ENCODE results near the gene IL22RA2.

IL22RA2 gene

DNA sequence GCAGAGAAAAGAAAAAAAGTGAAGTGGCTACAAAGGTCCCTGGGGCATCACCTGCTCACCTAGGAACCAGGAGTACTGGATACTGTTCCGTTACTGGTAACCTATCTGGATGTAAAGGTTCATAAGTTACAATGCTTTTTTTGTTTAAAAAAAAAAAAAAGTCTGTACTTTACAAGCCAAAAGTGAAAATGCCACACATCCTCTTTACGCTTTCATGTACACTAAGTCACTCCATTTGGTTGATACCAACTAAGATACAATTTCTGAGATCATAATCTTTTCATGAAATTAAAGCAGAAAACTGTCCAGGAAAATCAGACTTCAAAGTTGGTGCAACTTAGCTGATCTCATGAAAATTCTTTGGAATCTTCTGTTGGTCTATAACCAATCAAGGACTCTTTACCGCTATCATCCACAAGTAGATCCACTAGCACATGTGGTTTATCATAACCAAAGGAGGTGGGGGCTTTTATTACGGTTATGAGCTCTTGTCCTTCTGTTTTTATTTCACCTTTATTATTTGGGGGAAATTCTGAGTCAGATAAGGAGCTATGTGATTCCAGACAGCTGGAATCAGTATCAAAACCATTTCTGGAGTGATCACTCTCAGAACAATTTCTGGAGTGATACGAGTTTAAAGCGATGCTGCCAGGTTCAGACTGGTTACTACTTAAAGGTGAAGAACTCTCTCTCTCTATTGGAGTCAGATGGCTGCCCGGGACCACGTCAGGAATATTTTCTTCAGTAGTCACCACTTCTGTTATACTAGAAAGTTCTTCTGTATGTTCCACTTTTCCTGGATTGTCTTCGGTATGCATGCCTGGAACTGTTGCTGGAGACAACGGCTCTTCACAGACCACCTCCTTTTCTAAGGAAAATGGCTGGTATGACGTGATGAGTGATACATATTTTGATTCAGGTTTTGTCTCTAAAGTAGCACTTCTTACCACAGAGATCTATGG, 24.5 kb upstream of the IL22RA2 start:
- no peak for DNase-seq (ENCODE audit: low read depth in 2 of 2)

DNA sequence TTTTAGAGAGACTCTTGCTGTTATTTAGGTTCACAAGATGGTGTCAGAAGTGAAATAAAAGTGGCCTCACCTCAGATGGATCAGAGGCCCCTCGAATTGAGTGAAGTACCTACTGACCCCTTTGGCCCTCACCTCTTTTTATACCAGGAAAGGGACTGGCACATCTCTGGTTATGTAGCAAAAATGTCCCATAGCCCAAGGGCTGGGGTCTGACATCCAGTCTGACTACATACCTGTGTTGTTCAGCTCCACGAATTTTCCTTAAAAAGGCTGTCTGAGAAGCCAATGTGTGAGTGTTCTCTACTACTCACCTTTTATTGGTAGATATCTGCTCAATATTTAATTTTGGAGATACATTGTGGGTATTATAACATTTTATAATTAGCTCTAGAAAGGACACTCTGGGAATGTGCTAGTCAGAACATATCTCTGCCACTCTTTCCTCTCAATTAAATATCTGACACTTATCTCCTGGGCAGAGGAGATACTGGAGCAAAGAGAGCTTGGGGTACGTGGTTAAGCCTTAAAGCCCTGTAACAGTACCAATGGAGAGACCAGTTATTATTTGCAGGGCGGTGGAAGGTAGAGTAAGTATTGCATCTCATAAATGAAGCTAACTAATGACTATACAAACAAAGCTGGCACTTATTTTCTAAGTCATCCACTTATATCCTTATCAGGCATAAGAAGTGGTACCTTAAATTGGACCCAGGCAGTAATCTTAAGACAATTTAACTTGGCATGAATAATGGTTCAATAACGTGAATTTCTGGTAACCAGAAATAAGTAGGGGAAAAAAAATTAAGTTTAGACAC, 20.0 kb upstream of the IL22RA2 start:
- DNase-seq (ENCODE audit: low read depth in 2 of 2), result no peak

- DNase-seq (ENCODE audit: low read depth in 2 of 2), result no peak
Measured at GRCh38 chr6:137192821-137193220, 19.4 kb upstream of the IL22RA2 start.

- no peak for DNase-seq (ENCODE audit: low read depth in 2 of 2)
Measured at GRCh38 chr6:137191670-137192069, 18.2 kb upstream of the IL22RA2 start.

- no peak for DNase-seq (ENCODE audit: low read depth in 2 of 2)
Measured at GRCh38 chr6:137191236-137191635, 17.8 kb upstream of the IL22RA2 start.

GRCh38 chr6:137190583-137191094, 17.2 kb upstream of the IL22RA2 start:
- DNase-seq (ENCODE audit: low read depth in 2 of 2), result no peak

DNA sequence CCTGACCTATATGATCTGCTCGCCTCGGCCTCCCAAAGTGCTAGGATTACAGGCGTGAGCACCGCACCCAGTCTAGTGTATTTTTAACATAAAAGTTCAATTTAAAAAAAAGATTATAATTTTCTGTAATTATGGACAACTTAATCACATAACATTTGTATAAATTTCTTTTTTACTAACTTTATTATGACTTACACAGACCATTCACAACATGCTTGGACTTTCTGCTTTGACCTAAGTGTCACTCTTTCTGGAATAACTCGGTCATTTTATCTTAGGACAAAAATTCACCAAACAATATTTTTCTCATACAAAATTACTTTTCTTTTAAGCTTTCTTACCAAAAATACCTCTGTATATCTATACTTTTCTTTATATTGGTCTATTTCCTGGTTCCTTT, 15.4 kb upstream of the IL22RA2 start:
- no peak for DNase-seq (ENCODE audit: low read depth in 2 of 2)

- no peak for DNase-seq (ENCODE audit: low read depth in 2 of 2)
Measured at GRCh38 chr6:137185290-137185689, 11.8 kb upstream of the IL22RA2 start.

- DNase-seq (ENCODE audit: low read depth in 2 of 2), result no peak
Measured at GRCh38 chr6:137182654-137183073, 9.2 kb upstream of the IL22RA2 start.

DNA sequence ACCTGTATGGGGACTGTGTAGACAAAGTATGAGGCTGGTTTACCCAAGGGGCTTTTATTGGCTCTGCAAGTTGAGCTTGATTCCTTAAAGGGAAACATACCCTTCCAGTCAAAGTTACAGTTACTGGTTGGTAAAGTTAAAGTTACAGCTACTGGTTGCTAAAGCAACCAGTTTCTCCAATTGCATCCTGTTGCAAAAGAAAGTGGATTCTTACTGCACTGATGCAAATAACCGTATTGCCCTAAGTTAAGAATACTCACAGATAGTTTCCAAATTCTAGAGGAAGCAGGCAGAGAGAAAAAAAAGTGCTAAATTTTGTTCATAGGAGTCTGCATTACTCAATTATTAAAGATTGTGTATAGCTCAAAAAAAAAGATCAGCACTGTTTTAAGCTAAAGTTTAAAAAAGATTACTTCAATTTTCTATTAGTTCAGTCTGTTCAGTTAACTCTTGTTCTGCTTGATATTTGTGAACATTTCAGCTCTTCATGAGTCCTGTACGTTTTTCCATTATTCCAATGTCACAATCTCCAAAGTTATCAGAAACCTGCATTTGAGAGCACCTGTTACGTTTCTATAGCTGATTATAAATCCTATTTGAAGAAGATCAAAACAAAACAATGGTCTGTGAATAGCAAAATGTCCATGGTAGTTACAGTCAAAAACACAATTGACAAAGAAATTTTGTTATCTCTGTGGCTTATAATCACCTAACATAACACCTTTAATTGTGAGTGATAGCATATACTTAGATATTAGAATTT, 8.6 kb upstream of the IL22RA2 start:
- DNase-seq (ENCODE audit: low read depth in 2 of 2), result no peak

DNA sequence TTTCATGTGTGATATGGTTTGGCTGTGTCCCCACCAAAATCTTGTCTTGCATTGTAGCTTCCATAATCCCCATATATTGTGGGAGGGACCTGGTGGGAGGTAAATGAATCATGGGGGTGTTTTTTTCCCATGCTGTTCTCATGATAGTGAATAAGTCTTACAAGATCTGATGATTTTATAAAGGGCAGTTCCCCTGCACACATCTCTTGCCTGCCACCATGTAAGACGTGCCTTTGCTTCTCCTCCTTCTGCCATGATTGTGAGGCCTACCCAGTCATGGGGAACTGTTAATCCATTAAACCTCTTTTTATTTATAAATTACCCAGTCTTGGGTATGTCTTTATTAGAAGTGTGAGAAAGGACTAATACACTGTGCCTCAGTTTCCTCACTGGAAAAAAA, 4.2 kb upstream of the IL22RA2 start:
- no peak for DNase-seq (ENCODE audit: low read depth in 2 of 2)

- no peak for DNase-seq (ENCODE audit: low read depth in 2 of 2)
Measured at GRCh38 chr6:137176729-137177128, 3.3 kb upstream of the IL22RA2 start.

- DNase-seq (ENCODE audit: low read depth in 2 of 2), result no peak
Measured at GRCh38 chr6:137175868-137176245, 2.4 kb upstream of the IL22RA2 start.

GRCh38 chr6:137175157-137175867, 1.9 kb upstream of the IL22RA2 start:
- no peak for DNase-seq (ENCODE audit: low read depth in 2 of 2)

DNA sequence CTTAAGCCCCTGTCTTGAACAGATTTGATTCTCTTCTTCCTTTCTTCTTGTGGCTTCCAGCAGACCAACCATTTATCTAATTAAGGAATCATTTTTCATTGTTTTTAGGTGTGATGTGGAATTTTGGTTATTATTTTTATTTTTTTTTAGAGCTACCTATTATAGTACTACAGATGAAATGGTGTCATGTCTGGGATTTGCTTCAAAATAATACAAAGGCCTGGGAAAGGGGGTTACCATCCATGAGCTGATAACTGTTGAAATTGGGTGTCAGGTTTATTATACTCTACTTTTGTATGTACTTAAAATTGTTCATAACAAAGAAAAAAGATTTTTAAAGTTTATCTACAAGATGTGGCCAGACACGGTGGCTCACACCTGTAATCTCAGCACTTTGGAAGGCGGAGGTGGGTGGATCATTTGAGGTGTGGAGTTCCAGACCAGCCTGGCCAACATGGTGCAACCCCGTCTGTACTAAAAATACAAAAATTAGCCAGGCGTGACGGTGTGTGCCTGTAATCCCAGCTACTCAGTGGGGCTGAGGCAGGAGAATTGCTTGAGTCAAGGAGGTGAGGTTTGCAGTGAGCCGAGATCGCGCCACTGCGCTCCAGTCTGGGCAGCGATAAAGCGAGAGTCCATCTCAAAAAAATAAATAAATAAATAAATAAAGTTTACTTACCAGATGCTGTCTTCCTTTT, 561 bp downstream of the IL22RA2 start:
- DNase-seq (ENCODE audit: low read depth in 2 of 2), result no peak

DNA sequence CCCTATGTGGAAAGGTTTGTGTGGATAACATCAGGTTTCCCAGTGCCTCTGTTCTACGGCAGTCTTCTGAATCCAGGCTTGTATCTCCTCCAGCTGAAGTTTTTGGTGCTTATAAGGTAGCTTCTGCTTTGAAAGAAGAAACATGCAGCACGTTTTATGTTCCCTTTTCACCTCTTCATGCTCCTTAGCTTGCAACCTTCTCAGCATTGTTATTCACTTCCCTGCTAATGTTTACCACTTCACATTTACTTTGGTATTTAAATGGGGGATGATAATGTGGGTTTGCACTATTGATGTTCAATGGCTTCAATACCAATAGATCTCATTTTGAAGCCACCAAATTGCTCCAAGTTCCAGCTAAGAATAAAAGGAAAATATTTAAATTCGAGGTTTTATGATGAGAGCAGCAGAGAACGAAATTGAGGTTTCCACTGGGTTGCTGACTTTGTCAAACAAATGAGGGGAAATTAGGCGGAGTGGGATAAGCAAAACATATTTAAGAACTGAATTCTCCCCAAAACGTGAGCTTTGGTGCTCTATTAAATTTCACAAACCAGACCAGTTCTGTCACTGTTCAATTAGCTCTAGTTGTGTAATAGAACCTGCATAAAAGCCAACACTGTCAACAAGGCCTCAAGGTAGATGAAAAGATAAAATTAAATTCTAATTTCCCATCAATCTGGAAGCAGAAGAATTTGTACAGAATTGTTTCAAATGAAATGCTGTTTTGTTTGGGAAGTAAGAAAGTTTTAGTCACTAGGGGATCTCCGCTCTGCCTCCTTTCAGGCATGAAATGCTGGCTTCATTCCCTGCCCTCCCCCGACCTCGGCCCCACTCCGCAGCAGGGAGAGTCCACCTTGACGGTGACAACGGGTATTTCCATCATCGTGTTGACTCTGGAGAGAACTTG, 1.4 kb downstream of the IL22RA2 start:
- DNase-seq (ENCODE audit: low read depth in 2 of 2), result no peak

DNA sequence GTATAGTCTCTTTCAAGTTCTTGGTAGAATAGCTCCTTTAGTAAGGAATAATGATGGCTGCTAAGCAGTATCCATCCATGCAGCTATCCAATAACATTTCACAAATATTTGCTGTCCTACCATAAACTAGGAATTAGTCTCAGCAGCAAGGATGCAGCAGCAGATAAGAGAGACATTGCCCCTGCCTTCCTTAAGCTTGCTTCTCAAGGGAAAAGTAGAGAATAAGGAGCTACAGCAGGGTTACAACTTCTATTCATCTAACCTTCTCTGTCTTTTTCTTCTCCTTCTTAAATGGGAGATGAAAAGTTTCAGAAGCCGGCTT, 2.4 kb downstream of the IL22RA2 start:
- DNase-seq (ENCODE audit: low read depth in 2 of 2), result no peak

GRCh38 chr6:137170266-137171052, 3.0 kb downstream of the IL22RA2 start:
- DNase-seq (ENCODE audit: low read depth in 2 of 2), result no peak

Data from stimulated activated CD4-positive, alpha-beta T cell treated with anti-CD3 and anti-CD28 coated beads, Interleukin-1b, Interleukin-23, amount 100 ng/mL, for 1 hour (primary cell).